SK-MEL-5 (cell line): ENCODE measurements around the gene GTSF1L. TPM values are rescaled to one million over a fixed set of nuclear protein-coding genes. Genes with fewer than 3 reads are reported as not detected.

ENCODE experiments used
- DNase-seq: peaks from one replicate; pipeline ENCODE4 v3.0.0-alpha.2; 2016; ENCODE audit warnings: low read depth, low spot score
- in situ Hi-C: cut with HindIII; loops from 2 replicates; pipeline ENCODE4 v1.10.0; 2016; ENCODE audit warnings: low sequenced_read_pairs, high pct_unique_total_duplicates, low pct_unique_long_range_greater_than_20kb
- total RNA-seq: library from RNA; depleted of rRNA; stranded (reverse); fragments of >200 nt; shearing (Covaris generic); gene quantifications from 2 replicates; pipeline ENCODE4 v1.2.3, GENCODE V29; 2014

GTSF1L gene
- total RNA-seq, 1 experiment from 2014 or later: not detected

DNA sequence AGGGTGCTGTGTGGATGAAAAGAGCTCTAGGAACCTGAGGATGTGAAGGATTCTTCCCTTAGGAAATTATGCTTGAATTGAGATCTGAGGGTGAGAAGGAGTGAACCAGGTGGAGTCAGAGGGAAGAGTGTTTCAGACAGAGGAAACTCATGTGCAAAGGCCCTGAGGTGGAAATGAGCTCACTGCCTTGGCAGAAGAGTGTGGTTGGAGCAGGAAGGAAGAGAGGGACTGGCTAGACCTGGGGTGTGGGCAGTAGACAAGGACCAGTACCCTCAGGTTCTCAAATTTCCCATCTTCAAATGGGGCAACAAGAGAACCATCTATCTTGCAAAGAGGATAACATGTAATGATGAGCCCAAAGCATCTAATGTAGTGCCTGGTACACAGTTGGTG is 24.0 kb upstream of the GTSF1L start:
- no peak for DNase-seq
- in situ Hi-C loops: no loop called here

DNA sequence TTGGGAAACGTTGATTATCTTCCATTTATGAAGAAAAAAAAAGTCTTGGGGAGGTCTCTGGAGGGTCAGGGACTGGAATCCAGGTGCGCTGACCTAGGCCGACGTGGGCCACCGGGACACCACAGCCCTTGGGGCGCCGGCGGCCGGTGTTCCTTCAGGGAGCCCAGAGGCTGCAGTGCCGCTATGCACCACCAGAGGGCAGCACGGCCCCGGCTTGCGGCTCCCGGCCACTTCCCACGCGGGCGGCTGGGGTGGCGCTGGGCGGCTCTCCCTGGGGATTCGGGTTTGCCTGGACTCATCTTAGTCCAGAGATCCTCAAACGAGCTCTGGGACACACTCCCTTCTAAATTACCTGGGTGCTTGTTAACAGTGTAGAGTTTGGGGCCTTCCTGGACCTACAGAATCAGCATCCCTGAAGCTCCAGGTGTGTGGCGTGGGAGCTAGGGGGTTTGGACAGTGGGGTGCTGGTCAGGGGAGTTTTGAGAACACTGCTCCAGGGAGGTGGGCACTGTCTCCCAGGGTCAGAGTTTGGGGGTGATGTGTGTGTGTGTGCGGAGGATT is 23.0 kb upstream of the GTSF1L start:
- DNase-seq: peak; percentile 59
- in situ Hi-C loops: no loop called here

DNA sequence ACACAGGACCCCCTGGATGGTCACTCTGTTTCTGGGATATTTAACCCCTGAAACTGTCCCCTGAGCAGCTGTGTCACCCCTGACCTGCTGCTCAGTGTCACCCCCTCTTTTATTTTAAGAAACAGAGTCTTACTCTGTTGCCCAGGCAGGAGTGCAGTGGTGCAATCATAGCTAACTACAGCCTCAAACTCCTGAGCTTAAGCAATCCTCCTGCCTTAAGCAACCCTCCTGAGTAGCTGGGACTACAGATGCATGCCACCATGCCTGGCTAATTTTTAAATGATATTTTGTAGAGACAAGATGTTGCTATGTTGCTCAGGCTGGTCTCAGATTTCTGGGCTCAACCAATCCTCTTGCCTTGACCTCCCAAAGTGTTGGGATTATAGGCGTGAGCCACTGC is 21.5 kb upstream of the GTSF1L start:
- in situ Hi-C loops: no loop called here
- DNase-seq: no peak

- in situ Hi-C loops: no loop called here
These were observed 19.7 kb upstream of the GTSF1L start for GRCh38 chr20:43746344-43747137.

DNA sequence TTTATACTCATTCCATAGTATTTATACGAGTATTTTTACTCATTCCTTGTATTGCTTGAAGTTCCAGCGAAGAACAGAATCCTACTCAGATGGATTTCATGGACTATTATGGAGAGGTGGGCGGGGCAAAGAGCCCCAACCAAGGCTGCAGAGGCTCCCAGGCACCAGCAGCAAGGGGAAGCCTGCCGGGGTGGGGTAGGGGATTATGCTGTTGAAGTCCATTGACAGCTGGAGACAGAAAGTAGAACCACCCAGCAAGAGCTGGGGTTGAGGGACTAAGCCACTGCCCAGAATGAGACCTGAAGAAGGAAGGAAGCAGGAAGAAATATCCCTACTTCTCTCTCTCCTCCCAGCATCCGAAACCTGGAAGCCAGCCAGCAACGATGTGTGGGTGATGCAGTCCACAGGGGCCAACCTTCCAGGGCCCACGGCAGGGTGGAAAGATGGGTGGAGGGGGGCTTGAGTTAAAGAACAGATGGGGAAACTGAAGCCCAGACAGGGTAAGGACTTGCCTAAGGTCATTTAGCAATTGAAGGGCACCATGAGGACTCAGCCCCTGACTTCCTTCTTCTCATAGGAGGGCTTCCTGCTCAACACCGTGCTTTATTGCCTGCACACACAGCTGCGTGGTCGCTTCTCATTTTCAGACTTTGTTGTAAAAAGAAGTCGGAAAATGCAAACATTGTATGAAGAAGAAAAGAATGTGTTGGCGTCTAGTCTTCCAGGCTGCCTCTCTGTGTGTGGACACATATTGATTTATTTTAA is 18.3 kb upstream of the GTSF1L start:
- no peak for DNase-seq
- in situ Hi-C loops: no loop called here

More at GRCh38 chr20:43746344-43747137, 19.7 kb upstream of the GTSF1L start:
- DNase-seq: no peak

DNA sequence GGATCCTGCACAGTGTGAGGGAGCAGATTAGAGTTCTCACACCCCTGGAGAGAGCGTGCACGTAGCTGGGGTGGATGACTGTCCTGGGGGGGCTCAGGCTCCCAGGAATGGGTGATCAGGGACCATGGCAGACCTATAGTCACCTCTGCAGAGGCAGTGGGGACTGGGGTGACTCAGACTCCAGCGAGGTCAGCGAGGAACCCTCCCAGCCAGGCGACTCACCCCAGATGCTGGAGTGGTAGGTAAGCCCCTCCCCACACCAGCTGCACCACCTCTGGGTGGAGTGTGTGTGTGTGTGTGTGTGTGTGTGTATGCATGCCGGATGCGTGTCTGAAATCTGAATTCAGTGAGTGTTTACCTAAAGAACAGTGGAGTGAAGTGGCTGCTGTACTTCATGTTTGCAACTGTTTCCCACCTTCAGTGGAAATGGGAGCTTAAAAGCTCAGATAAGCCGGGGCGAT is 17.4 kb upstream of the GTSF1L start:
- no peak for DNase-seq
- in situ Hi-C loops: no loop called here

DNA sequence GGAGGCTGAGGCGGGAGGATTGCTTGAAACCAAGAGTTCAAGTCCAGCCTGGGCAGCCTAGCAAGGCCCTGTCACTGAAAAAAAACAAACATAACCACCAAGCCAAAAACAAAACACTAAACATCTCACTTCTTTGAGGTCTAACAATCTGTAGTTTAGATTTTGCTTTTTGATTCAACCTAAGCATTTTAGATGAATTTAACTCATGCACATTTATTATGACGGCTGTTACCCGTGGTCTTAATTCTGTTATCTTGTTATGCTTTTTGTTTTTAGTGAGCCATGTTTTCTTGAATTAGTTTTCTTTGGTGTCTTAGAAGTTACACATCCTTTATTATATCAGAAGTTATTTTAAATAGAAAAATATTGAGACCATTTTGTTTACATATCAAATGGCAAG is 13.8 kb upstream of the GTSF1L start:
- no peak for DNase-seq
- in situ Hi-C loops: no loop called here

DNA sequence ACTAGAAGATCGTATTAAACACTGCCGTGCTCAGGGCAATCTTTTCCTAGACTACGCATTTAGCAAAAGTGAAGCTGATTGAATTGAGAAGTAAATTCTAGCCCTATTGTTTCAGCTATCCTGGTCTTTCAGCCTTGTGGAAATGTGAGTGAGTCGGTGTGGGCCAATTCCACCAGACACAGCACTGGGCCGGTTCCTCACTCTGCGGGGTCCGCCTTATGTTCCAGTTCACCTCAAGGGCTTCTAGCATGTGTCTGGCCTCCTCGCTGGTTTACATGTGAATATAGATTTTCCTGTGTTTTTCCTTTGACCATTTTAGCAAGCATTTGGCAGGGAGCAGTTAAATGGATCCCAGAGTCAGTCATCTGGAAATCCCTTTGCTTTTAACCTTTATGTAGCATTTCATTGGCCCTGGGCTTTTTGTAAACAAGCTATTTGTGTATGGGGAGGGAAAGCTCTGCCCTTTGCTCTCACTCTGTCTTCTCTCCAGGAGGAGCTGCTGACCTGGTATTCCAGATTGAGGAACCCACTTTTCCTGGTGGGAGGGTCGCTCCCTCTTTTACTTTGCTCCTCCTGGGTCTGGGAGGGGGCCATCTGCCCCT is 12.4 kb upstream of the GTSF1L start:
- no peak for DNase-seq
- in situ Hi-C loops: no loop called here

GRCh38 chr20:43737925-43738324 is 11.1 kb upstream of the GTSF1L start:
- no peak for DNase-seq
- in situ Hi-C loops: no loop called here

GRCh38 chr20:43736588-43737158 is 9.9 kb upstream of the GTSF1L start:
- in situ Hi-C loops: no loop called here
- DNase-seq: peak; percentile 17

GRCh38 chr20:43731927-43732326 is 5.1 kb upstream of the GTSF1L start:
- in situ Hi-C loops: no loop called here

DNA sequence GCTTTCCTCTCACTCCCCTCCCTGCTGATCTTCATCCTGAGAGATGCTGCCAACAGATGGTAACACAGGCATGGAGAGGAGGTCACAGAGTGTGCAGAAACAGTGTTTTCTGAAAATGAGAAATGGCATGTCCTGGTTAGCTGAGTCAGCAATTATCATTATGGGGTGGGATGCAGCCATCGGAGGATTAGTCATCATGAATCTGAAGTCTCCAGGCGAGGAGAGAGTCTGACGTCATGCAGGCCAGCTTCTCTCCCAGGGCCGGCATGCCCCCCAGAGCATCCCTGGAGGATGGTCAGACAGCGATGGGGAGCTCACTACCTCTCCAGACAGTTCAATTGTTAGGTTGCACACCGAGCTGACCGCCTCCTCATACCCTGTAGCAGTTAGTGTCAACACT is 4.7 kb upstream of the GTSF1L start:
- no peak for DNase-seq
- in situ Hi-C loops: no loop called here

More at GRCh38 chr20:43731927-43732326, 5.1 kb upstream of the GTSF1L start:
- no peak for DNase-seq

DNA sequence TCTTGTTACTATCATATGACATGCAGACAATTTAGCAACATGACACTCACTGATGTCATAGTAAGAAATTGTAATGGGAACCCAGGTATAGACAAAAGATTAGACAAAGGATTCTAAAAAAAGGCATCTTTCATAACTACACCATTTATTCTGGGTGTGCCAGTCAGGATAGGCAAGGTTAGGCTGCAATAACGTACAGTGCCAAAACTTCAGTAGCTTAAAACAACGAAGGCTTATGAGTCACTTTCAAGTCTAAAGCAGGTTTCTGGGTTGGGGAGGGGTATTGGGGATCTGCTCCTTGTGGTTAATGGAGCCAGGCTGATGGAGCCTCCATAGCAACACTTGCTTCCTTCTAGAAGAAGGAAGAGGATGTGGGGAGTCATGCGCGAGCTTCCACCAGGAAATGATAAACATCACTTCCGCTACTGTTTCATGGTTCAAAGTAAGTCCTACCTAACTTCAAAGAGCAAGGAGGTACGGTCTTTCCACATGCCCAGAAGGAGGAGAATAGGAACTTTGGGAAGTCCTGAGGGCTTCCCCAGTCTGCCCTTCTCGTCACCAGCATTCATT is 2.0 kb upstream of the GTSF1L start:
- DNase-seq: no peak
- in situ Hi-C loops: no loop called here

DNA sequence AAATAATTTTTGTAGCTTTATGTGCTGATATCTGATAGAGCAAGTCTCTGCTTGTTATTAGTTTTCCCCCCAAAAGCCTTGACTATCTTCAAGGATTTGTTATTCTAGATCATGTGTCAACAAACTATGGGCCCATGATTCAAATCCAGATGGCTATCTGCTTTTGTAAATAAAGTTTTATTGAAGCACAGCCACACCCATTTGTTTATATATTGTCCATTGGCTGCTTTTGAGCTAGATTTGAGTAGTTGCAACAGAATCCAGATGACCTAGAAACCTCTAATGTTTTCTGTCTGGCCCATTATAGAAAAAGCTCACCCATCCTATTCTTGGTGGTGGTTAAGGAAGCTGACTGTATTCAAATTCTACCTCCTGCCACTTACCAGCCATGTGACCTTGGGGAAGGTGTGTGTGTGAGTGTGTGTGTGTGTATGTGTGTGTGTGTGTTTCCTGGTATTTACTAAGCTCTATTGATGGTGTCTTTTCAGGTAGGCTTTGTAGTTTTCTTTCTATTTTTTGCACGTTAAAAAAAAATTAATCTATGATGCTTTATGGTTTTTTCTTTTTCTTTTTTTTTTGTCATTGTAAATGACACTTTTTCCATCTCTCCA is 1.3 kb upstream of the GTSF1L start:
- in situ Hi-C loops: no loop called here
- DNase-seq: no peak

GRCh38 chr20:43726333-43726732 is 469 bp downstream of the GTSF1L start:
- no peak for DNase-seq
- in situ Hi-C loops: no loop called here

- in situ Hi-C loops: no loop called here
- DNase-seq: no peak
These were observed 1.1 kb downstream of the GTSF1L start for GRCh38 chr20:43725666-43726065.

DNA sequence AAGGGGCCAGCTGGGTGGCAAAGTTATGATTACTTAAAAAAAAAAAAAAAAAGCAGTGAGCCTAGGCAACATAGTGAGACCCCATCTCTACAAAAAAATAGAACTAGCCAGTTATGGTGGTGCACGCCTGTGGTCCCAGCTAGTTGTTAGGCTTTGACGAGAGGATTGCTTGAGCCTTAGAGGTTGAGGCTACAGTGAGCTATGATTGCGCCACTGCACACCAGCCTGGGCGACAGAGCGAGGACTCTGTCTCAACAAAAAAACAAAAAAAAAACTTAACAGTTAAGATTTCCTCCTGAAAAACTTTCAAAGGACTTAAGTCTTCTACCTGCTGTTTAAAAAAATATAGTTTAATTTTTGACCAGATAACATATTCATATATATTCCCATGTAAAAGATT is 2.4 kb downstream of the GTSF1L start:
- DNase-seq: no peak
- in situ Hi-C loops: no loop called here
